ENCODE data around the gene BCL11B.

Gene BCL11B

DNA sequence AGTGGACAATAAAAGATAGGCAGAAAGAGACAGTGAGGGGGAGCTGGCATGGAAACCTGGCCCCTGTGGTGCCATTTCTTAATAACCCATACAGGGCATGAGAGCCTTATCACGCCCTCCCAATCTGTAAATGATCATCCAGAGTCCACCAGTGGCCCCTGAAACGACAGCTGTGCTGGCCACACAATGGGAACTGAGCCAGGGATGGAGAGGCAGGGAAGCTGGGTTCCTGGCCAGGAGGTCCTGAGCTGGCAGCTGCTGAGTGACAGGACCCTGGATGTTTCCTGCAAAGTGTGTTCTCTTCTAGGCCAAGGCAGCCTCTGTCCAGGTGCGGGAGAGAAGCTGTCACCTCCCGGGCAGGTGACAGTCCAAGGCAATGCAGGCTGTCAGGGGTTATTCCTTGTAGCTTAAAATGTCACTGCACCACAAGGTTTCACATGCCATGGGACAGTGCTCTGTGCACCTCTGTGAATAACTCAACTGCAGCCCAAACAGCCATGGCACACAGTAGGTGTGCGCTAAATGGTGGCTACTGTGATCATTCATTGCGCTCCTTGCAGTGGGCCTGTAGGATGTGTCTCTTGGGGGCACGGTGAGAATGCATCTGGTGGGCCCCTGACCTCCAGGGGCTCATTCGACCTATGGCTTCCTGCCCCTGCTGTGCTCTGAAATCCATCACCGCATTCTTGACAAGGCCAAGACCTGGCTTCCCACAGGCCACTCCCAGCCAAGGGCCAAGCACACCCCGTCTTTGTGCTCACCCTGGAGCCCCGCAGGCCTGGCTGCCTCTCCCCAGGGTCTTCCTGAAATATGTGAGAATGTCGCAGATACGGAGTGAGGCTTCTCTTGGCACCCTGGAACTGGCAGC is 46.3 kb upstream of the BCL11B start:
- no peaks in the 10 kb centered on the region for H3K4me1 ChIP-seq (ENCODE audit: control insufficient read depth in 1 of 2, insufficient read depth in 1 of 2, low read depth in 1 of 2, low read length in 1 of 2)

GRCh38 chr14:99317231-99318090 is 45.5 kb upstream of the BCL11B start:
- no peaks in the 10 kb centered on the region for H3K9me3 ChIP-seq
- no peak overlapping the region for H3K4me3 ChIP-seq (ENCODE audit: low read depth in 1 of 2, low read length in 1 of 2)
- no peaks in the 10 kb centered on the region for H3K4me1 ChIP-seq (ENCODE audit: control insufficient read depth in 1 of 2, insufficient read depth in 1 of 2, low read depth in 1 of 2, low read length in 1 of 2)
- H3K36me3 ChIP-seq, result no peaks in the 10 kb centered on the region
- TF ChIP-seq, protein P1, sequence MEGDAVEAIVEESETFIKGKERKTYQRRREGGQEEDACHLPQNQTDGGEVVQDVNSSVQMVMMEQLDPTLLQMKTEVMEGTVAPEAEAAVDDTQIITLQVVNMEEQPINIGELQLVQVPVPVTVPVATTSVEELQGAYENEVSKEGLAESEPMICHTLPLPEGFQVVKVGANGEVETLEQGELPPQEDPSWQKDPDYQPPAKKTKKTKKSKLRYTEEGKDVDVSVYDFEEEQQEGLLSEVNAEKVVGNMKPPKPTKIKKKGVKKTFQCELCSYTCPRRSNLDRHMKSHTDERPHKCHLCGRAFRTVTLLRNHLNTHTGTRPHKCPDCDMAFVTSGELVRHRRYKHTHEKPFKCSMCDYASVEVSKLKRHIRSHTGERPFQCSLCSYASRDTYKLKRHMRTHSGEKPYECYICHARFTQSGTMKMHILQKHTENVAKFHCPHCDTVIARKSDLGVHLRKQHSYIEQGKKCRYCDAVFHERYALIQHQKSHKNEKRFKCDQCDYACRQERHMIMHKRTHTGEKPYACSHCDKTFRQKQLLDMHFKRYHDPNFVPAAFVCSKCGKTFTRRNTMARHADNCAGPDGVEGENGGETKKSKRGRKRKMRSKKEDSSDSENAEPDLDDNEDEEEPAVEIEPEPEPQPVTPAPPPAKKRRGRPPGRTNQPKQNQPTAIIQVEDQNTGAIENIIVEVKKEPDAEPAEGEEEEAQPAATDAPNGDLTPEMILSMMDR (IDR thresholded peaks at IDR 0.05), result no peak
- H3K27me3 ChIP-seq, result no peaks in the 10 kb centered on the region
- H3K27ac ChIP-seq, result no peak overlapping the region

More for the DNA sequence above, 46.3 kb upstream of the BCL11B start:
- Histone ChIP-seq H3K27ac (no peak overlapping the region), H3K4me3 (ENCODE audit: low read depth in 1 of 2, low read length in 1 of 2) (no peak overlapping the region), H3K36me3 (no peaks in the 10 kb centered on the region), H3K27me3 (no peaks in the 10 kb centered on the region), H3K9me3 (no peaks in the 10 kb centered on the region)
- TF ChIP-seq, protein P1 (IDR thresholded peaks at IDR 0.05), result no peak

DNA sequence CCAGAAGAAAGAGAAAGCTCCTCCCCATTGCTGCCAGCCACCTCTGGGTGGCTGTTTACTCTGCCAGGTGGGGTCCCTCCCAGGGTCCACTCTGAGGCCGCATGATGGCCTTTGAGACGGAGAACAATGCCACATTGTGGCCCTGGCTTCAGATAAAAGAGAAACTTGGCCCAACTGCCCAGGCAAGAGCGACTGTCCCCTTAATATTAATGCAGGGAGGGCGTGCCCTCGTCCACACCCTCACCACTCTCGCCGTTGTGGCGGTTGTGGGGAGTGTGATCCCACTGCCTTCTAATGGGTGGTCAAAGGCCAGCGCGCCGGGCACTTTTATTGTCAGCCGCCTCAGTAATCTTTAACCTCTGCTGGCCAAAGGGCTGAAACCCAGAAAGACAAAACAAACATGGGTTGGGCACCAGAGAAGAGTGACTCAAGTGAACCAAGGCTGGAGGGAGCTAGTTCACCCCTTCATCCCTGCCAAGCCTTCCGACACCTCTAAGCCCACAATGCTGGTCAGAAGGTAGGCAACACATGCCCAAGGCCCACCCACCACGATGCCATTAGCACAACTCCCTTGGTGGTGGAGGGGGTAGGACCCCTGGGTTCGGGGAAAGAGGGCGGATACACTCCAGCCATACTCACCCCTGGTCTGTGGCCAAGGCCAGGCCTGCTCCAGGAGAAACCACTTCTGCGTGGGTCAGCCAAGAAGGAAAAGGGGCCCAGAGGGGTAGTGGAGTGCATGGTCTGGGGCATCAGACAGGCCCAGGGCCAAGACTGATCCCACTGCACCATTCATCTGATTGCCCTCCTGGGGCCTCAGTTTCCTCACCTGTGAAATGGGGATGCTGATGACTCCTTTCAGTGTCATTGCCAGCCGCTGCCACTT is 44.5 kb upstream of the BCL11B start:
- H3K27me3 ChIP-seq, result no peaks in the 10 kb centered on the region
- H3K36me3 ChIP-seq, result no peaks in the 10 kb centered on the region
- no peaks in the 10 kb centered on the region for H3K4me1 ChIP-seq (ENCODE audit: control insufficient read depth in 1 of 2, insufficient read depth in 1 of 2, low read depth in 1 of 2, low read length in 1 of 2)
- no peak overlapping the region for H3K4me3 ChIP-seq (ENCODE audit: low read depth in 1 of 2, low read length in 1 of 2)
- no peaks in the 10 kb centered on the region for H3K9me3 ChIP-seq
- no peak overlapping the region for H3K27ac ChIP-seq
- TF ChIP-seq, protein P1 (IDR thresholded peaks at IDR 0.05), result no peak

- Histone ChIP-seq H3K4me3 (ENCODE audit: low read depth in 1 of 2, low read length in 1 of 2) (no peak overlapping the region), H3K27me3 (peaks cover 11% of the 10 kb centered on the region), H3K4me1 (ENCODE audit: control insufficient read depth in 1 of 2, insufficient read depth in 1 of 2, low read depth in 1 of 2, low read length in 1 of 2) (no peaks in the 10 kb centered on the region), H3K9me3 (no peaks in the 10 kb centered on the region), H3K36me3 (no peaks in the 10 kb centered on the region), H3K27ac (no peak overlapping the region)
- TF ChIP-seq, protein P1 (IDR thresholded peaks at IDR 0.05), result no peak
Observed at GRCh38 chr14:99315197-99315596, 43.2 kb upstream of the BCL11B start.

DNA sequence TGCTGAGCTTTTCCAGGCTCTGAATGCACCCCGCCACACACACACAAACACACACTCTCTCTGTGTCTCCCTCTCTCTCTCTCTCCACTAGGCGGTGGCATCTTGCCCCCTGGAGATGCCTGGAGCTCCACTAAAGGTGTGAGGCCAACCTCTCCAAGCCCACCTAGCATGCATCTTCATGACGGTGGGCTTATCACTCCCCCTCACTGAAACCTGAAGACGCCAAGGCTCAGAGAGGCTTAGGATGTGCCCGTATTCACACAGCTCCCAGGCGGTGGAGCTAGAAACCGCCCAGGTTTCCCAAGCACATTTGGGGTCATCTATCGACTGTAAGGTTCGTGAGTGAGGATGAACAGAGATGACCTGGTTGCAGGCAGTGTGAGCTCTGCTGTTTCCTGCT is 42.6 kb upstream of the BCL11B start:
- Histone ChIP-seq H3K4me3 (ENCODE audit: low read depth in 1 of 2, low read length in 1 of 2) (no peak overlapping the region), H3K27ac (no peak overlapping the region), H3K36me3 (no peaks in the 10 kb centered on the region), H3K4me1 (ENCODE audit: control insufficient read depth in 1 of 2, insufficient read depth in 1 of 2, low read depth in 1 of 2, low read length in 1 of 2) (no peaks in the 10 kb centered on the region), H3K27me3 (peaks cover 15% of the 10 kb centered on the region), H3K9me3 (no peaks in the 10 kb centered on the region)
- TF ChIP-seq, protein P1 (IDR thresholded peaks at IDR 0.05), result no peak

All from neutrophil (primary cell).